Stimulated activated CD4-positive, alpha-beta T cell treated with anti-CD3 and anti-CD28 coated beads, Interleukin-4, amount 100 ng/mL, for 4 hours (primary cell): ENCODE data around the gene CSHL1.
"Not testable (repeated sequence)": the region's sequence is repeated elsewhere in the genome, so short reads cannot be mapped to it uniquely, and the experiment has no call there.

Experiments used
- DNase-seq, 2 experiments: peaks; one replicate each; pipeline ENCODE4 v3.0.0-alpha.2; 2020

CSHL1 gene

GRCh38 chr17:63939884-63940283 is 28.8 kb upstream of the CSHL1 start:
- no peak for DNase-seq

GRCh38 chr17:63939401-63939800 is 28.3 kb upstream of the CSHL1 start:
- DNase-seq, result no peak

DNA sequence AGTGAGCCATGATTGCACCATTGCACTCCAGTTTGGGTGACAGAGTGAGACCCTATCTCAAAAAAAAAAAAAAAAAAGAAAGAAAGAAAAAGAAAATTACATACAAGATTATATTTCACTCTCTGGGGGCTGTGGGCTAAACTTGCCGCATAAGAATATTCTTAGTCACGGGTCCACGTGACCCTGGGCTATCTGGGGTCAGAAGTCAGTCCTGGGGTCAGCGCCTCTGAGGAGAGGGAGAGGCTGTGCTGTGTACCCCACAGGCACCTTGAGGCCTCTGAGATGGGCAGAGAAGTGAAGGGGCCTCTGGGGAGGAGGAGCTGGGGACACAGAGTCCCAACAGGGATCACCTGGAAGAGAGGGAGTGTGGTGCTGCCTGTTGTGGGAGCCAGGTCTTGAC is 26.9 kb upstream of the CSHL1 start:
- no peak for DNase-seq

DNA sequence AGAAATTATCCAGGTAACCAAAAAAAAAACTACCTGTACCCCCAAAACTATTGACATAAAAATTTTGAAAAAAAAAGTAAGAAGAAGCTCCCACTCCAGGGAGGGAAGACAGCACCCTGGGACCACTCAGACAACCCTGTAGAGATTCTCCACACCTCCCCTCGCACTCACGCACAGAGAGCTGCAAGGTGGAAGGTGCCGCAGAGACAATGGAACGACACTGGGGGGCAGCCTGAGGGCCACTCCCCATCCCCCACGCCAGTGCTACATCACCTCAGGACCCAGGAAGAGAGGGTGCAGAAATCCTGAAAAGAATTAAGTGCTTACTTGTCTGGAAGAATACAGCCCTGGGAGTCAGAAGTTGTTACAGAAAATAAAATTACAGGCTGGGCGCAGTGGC is 26.3 kb upstream of the CSHL1 start:
- DNase-seq, result no peak

- DNase-seq, result no peak
Measured at GRCh38 chr17:63934183-63935112, 23.4 kb upstream of the CSHL1 start.

DNA sequence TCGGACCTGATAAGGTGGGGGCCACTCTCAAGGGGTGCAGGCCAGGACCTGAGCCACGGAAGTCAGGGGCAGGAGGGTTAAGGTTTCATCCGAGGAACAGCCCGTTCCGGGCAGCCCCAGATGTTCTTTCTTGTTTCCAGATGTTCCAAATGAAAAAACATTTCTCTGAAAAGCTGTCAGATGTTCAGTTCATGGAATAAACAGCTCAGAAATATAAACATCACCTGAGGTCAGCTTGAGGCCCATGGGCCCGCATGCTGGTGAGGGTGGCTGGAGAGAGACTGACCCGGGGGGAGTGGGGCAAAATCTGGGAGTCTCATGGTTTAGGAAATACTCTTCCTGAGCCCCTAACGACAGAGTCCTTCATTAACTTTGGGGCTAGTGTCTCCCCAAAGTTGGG is 22.5 kb upstream of the CSHL1 start:
- no peak for DNase-seq

GRCh38 chr17:63932721-63933120 is 21.7 kb upstream of the CSHL1 start:
- no peak for DNase-seq

GRCh38 chr17:63931981-63932561 is 21.0 kb upstream of the CSHL1 start, which contains the start of gene CD79B:
Gene CD79B (minus strand): TSS chr17:63932331. CDS start chr17:63932261, 70 bp downstream.
- DNase-seq, result peak; percentile 22 to 39

- DNase-seq, result peak; percentile 51 to 52
Measured at GRCh38 chr17:63930951-63931575, 20.0 kb upstream of the CSHL1 start.

DNA sequence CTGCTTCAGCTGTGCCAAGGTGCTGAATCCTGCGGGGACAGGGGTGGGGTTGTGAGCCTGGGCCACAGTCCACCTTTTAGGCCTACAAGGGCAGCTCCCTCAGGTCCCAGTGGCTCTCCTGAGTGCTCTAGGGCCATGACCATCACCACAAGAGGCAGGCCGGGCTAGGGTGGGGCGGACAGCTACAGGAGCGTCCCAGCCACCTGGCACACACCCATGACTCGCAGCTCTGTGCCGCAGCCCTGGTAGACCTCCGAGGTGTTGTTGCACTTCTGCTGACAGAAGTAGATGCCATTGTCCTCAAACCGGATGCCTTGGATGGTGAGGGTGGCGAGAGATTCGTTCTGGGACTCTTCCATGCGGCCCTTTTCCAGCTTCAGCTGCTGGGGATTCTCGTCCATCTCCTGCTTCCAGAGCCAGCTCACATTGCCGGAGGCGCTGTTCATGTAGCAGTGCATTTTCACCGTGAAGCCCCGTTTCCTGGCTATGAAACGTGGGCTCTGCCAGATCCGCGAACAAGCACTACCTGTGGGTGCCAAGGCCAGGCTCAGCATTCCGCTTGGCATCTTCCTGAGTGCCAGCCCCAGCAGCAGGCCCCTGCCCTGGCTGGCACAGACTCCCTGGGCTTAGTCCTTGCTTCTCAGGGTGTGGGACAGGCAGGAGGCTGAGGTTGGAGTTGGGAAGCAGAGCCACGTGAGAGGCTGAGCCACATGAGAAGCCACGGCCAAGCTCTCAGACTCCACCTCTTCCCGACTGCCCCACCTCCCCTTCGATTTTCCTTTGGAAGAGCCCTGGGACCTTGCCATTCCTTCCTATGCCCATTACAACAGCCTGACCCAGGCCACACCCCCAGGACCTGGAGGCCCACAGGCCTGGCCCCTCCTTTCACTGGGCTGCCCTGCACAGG is 19.1 kb upstream of the CSHL1 start:
- DNase-seq, result no peak

DNA sequence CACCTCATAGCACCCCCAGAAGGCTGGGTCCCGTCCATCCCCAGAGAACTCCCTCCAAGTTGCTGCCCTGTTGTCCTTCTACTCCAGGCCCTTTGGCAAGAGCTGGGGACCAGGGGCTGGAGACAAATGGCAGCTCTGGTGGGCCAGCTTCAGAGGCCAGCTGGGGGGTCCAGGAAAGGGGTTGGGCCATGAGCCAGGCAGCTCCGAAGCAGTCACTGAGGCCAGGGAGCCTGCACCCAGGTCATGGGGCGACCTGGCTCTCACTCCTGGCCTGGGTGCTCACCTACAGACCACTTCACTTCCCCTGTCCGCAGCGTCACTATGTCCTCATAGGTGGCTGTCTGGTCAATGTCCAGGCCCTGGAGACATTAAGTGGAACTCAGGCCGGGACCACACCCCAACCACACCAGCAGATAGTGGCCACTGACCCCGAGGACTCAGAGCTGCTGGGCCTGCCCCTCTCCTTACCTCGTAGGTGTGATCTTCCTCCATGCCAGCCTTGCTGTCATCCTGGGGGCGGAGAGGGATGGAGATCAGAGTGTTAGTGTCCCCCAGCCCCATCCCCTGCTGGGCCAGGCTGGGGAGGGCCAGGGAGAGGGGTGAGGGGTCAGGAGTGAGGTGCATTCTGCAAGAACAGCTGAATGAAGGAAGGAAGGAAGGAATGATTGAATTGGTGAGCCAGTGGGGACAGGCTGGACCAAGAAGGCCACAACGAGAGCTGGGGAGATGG is 18.1 kb upstream of the CSHL1 start:
- no peak for DNase-seq

- no peak for DNase-seq
Measured at GRCh38 chr17:63928172-63928666, 17.2 kb upstream of the CSHL1 start.

DNA sequence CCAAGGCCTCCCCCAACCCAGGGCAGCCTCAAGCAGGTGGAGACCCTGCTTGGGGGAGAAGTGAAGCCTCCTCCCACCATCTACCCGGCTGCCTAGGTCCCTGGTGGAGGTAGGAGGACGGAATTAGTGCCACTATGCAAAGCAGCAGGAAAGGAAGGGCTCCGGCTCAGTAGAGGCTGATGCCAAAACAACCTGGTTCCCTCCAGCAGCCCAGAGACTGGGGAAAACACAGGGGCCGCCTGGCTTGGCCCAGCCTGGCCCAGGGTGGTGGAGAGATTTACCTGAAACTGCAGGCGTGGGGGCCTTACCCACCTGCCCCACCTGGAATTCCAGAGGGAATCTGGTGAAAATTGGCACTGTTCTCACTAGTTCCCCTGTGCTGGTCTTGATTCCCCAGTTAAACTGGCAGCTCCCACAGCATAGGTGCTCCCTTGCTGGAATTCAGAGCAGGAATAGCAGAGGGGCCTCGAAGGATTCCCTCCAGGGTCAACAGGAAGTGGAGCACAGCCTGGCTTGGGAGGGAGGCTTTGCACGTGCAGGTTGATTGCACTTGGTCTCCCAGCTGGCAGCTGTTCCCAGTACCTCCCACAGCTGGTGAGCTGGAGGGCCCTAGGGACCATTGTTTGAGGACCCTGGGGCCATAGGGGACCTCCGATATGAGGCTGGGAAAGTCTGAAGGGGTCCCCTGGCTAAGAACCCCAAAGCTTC is 16.6 kb upstream of the CSHL1 start:
- DNase-seq, result no peak

DNA sequence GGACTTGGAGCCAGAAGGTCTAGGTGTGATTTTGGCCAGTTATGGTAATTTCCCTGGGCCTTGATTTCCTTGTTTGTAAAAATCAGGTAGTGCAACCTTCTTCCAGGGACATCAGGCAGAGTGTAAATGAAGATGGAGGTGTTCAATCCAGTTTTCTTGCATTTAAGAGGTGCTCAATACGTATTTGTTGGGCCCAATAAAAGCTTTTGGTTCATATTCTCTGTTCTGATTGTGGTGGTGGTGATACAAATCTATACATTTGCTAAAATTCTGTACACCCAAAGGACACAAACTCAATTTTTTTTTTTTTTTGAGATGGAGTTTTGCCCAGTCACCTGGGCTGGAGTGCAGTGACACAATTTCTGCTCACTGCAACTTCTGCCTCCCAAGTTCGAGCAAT is 15.1 kb upstream of the CSHL1 start:
- DNase-seq, result no peak

DNA sequence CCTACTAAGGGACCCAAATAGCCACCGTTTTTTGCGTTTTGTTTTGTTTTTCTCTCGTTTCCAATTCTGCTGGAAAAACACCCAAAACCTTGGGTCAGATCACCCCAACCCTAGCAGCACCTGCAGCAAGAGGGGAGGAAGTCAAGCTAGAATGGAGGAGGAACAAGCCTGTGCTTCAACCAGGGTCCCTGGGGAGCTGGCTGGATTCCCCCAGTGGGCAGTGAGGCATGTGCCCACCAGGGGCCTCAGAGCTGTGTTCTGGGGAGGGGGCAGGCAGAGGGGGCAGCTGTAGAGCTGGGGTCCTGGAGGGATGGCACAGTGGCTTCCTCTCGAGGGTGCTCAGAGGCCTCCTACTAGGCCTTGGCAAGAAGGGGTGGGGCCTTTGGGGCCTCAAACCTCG is 14.6 kb upstream of the CSHL1 start:
- no peak for DNase-seq

- not testable (repeated sequence) for DNase-seq
Measured at GRCh38 chr17:63922402-63922801, 11.3 kb upstream of the CSHL1 start.

DNA sequence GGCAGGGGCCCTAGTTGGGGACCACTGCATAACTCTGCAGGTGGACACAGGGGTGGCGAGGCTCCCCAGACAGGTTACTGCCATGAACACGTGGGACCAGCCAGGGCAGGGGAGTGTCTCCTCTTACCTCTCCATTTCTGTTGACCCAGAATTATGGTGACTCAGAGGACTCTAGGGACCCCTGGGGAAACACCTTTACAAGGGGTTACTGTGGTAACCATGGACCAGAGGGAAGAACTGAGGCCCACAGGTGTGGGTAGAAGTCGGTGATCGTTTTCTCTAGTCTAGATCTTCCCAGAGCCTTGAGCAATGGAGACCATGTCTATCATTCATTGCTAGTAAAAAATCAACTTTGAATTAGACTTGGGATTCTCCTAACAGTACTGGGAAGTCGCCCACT is 9.7 kb upstream of the CSHL1 start:
- DNase-seq, result not testable (repeated sequence)

- not testable (repeated sequence) for DNase-seq
Measured at GRCh38 chr17:63920050-63920449, 9.0 kb upstream of the CSHL1 start.

- DNase-seq, result peak; percentile 55 to 62
Measured at GRCh38 chr17:63919311-63919723, 8.3 kb upstream of the CSHL1 start.

- not testable (repeated sequence) for DNase-seq
Measured at GRCh38 chr17:63918789-63919305, 7.8 kb upstream of the CSHL1 start, which contains the start of gene GH1. Gene GH1 (minus strand): TSS chr17:63918839. CDS start chr17:63918776, 63 bp downstream.

DNA sequence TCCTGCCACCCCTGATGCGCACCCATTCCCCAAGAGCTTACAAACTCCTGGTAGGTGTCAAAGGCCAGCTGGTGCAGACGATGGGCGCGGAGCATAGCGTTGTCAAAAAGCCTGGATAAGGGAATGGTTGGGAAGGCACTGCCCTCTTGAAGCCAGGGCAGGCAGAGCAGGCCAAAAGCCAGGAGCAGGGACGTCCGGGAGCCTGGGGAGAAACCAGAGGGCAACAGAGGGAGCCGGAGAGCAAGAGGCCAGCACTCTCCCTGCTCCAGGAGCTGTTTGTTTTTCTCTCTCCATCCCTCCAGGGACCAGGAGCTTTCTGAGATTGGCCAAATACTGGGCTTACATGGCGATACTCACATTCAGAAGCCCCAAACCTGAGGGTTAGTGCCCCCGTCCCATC is 7.2 kb upstream of the CSHL1 start:
- DNase-seq, result no peak
